ENCODE data around the gene RPH3AL.
A peak's percentile ranks its signal among the peaks of the same experiment; 100 is the strongest.
"Not testable (repeated sequence)": the region's sequence is repeated elsewhere in the genome, so short reads cannot be mapped to it uniquely, and the experiment has no call there.

Gene RPH3AL

GRCh38 chr17:202501-202951, 150.1 kb downstream of the RPH3AL start:
- no peak for DNase-seq (ENCODE audit: low spot score)

- DNase-seq (ENCODE audit: low spot score): not testable (repeated sequence)
These were observed 150.9 kb downstream of the RPH3AL start for GRCh38 chr17:201736-202135.

- not testable (repeated sequence) for DNase-seq (ENCODE audit: low spot score)
These were observed 151.3 kb downstream of the RPH3AL start for GRCh38 chr17:201257-201656.

GRCh38 chr17:200586-200985, 152.0 kb downstream of the RPH3AL start:
- no peak for DNase-seq (ENCODE audit: low spot score)

GRCh38 chr17:199806-200545, 152.6 kb downstream of the RPH3AL start:
- no peak for DNase-seq (ENCODE audit: low spot score)

GRCh38 chr17:199191-199604, 153.4 kb downstream of the RPH3AL start:
- DNase-seq (ENCODE audit: low spot score): peak; percentile 20

- DNase-seq (ENCODE audit: low spot score): not testable (repeated sequence)
These were observed 154.4 kb downstream of the RPH3AL start for GRCh38 chr17:198225-198624.

GRCh38 chr17:197352-197751, 155.3 kb downstream of the RPH3AL start:
- no peak for DNase-seq (ENCODE audit: low spot score)

- DNase-seq (ENCODE audit: low spot score): no peak
These were observed 157.6 kb downstream of the RPH3AL start for GRCh38 chr17:194828-195602.

GRCh38 chr17:193841-194806, 158.5 kb downstream of the RPH3AL start:
- DNase-seq (ENCODE audit: low spot score): no peak

- DNase-seq (ENCODE audit: low spot score): no peak
These were observed 159.2 kb downstream of the RPH3AL start for GRCh38 chr17:193426-193810.

- no peak for DNase-seq (ENCODE audit: low spot score)
These were observed 159.8 kb downstream of the RPH3AL start for GRCh38 chr17:192666-193425.

- no peak for DNase-seq (ENCODE audit: low spot score)
These were observed 163.2 kb downstream of the RPH3AL start for GRCh38 chr17:189444-189843.

- no peak for DNase-seq (ENCODE audit: low spot score)
These were observed 165.5 kb downstream of the RPH3AL start for GRCh38 chr17:187130-187529.

GRCh38 chr17:185445-186138, 167.0 kb downstream of the RPH3AL start:
- DNase-seq (ENCODE audit: low spot score): no peak

- DNase-seq (ENCODE audit: low spot score): no peak
These were observed 169.6 kb downstream of the RPH3AL start for GRCh38 chr17:183021-183420.

- no peak for DNase-seq (ENCODE audit: low spot score)
These were observed 170.4 kb downstream of the RPH3AL start for GRCh38 chr17:182050-182751.

- DNase-seq (ENCODE audit: low spot score): no peak
These were observed 171.2 kb downstream of the RPH3AL start, which contains the start of gene DOC2B for GRCh38 chr17:181245-182049. Gene DOC2B, minus strand, starts transcription at chr17:181650. Its CDS starts 171 bp downstream, at chr17:181479.

Measured in pons (tissue), 1 donor.